KMS-11 (cell line): ENCODE data around the gene ZNF501.

Source experiments
- H2AFZ ChIP-seq: fragments of 200-600 bp; sonication (generic); 2 replicates; pipeline ENCODE4 v1.6.1; 2016; ENCODE audit warnings: antibody characterized with exemption, mixed run types, low read depth
- H3K27ac ChIP-seq: fragments of 200-600 bp; sonication (generic); 2 replicates; pipeline ENCODE4 v1.6.1; 2016; ENCODE audit warnings: mild to moderate bottlenecking, mixed run types
- H3K27me3 ChIP-seq: fragments of 200-600 bp; sonication (generic); 2 replicates; pipeline ENCODE4 v1.6.1; 2017; ENCODE audit warnings: mild to moderate bottlenecking, low read depth, mixed run types, moderate library complexity; ENCODE audit not compliant: insufficient read depth
- H3K36me3 ChIP-seq: fragments of 200-600 bp; sonication (generic); 2 replicates; pipeline ENCODE4 v1.6.1; 2017; ENCODE audit warnings: mild to moderate bottlenecking, mixed run types; ENCODE audit not compliant: insufficient read depth
- H3K4me1 ChIP-seq: fragments of 200-600 bp; sonication (generic); 2 replicates; pipeline ENCODE4 v1.6.1; 2016; ENCODE audit warnings: mild to moderate bottlenecking, low read depth, mixed run types; ENCODE audit not compliant: poor library complexity, severe bottlenecking
- H3K4me2 ChIP-seq: fragments of 200-600 bp; sonication (generic); 2 replicates; pipeline ENCODE4 v1.7.0; 2016; ENCODE audit warnings: mild to moderate bottlenecking, mixed run types
- H3K4me3 ChIP-seq: fragments of 200-600 bp; sonication (generic); IDR thresholded peaks from 2 replicates; pipeline ENCODE4 v1.6.1; 2017; ENCODE audit warnings: low read depth, low read length, mixed read lengths; ENCODE audit not compliant: insufficient read depth
- H3K79me2 ChIP-seq: fragments of 200-600 bp; sonication (generic); 2 replicates; pipeline ENCODE4 v1.6.1; 2016; ENCODE audit warnings: low read depth, mixed run types; ENCODE audit not compliant: insufficient read depth
- H3K9ac ChIP-seq: fragments of 200-600 bp; sonication (generic); 2 replicates; pipeline ENCODE4 v1.6.1; 2016; ENCODE audit warnings: mild to moderate bottlenecking, mixed run types
- H4K20me1 ChIP-seq: fragments of 200-600 bp; sonication (generic); 2 replicates; pipeline ENCODE4 v1.6.1; 2016; ENCODE audit warnings: mild to moderate bottlenecking, mixed run types; ENCODE audit not compliant: insufficient read depth
- CTCF ChIP-seq: fragments of 200-600 bp; sonication (generic); conservative IDR thresholded peaks from 2 replicates; pipeline ENCODE4 v1.6.1; 2017; ENCODE audit warnings: low read depth, mild to moderate bottlenecking, antibody characterized with exemption, low read length, moderate library complexity, mixed read lengths

Gene ZNF501

DNA sequence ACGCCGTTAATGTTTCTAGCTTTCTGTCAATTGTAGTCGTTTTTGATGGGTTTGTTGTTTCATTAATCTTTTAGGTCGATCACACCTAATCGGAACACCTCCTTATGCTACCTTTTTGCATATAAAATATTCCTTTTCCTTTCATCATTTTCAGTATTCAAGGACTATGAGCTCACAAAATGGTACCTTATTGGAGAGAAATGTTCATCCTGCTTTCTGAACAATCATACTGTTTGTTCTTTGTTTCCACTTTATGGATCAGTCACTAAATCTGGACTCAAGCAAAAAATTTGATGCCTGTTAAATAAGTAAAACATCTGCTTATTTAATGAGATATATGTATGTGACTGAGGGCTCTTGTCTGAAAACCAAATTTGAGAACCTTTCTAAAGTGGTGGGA, 33.3 kb downstream of the ZNF501 start:
- Histone ChIP-seq H3K27ac (peak overlapping the region; percentile 78; the same call in 1 of the 2 replicates), H3K4me1 (no peaks in the 10 kb centered on the region), H3K4me3 (no peak overlapping the region), H3K4me2 (peak overlapping the region; percentile 46), H4K20me1 (no peaks in the 10 kb centered on the region), H3K27me3 (no peaks in the 10 kb centered on the region), H3K36me3 (no peaks in the 10 kb centered on the region), H3K9ac (peak overlapping the region; percentile 86), H2AFZ (peak overlapping the region; percentile 59), H3K79me2 (peaks cover 50% of the 10 kb centered on the region)
- no peak for TF ChIP-seq CTCF

DNA sequence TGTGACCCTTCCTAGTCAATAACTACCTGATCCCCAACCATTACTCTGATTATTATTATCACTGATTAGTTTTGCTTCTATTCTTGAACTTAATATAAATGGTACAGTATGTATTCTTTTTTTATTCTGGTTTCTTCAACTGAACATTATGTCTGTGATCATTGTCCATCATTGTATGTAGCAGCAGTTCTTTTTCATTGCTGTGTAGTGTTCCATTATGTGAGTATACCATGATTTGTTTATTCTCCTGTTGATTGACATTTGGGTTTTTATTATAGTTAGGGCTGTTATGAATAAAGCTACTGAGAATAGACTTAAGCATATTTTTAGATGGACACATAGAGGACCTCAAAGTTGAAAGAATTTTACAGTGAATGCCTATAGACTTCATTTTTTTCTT, 34.8 kb downstream of the ZNF501 start:
- no peak overlapping the region for H3K4me2 ChIP-seq
- no peak overlapping the region for H2AFZ ChIP-seq
- TF ChIP-seq CTCF: no peak
- no peaks in the 10 kb centered on the region for H3K36me3 ChIP-seq
- H4K20me1 ChIP-seq: no peaks in the 10 kb centered on the region
- no peaks in the 10 kb centered on the region for H3K27me3 ChIP-seq
- no peak overlapping the region for H3K9ac ChIP-seq
- H3K4me1 ChIP-seq: no peaks in the 10 kb centered on the region
- H3K79me2 ChIP-seq: peaks cover 46% of the 10 kb centered on the region
- H3K4me3 ChIP-seq: no peak overlapping the region
- H3K27ac ChIP-seq: no peak overlapping the region

DNA sequence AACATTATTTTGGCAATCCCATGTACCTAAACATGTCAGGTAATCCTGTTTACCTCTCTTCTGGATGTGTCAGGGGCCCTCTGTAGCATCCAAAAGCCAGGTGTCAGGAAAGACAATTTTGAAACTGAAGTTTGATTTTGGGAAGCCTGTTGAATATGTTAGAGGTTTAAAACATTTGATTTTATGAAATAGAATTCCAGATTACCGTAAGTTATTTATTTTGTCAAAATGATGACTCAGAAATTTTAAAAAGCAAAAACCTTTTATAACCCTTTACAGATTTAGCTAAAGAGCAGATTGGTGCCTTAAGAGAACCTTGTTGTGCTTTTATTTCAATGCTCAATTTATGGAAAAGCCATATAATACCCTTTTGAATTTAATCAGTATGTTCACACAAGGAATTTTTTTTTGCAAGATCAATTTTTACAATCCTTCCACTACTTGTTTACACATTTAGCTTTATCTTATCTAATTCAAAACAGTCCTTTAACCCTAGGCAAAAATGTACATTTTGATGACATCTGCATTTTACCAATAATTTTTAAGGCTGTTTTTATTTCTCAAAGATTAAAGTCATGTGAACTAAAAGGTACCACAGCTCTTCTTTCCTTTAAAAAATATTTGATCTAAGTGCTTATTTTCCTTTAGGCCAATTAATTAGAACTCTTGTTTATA, 42.1 kb downstream of the ZNF501 start:
- Histone ChIP-seq H3K27ac (no peak overlapping the region), H3K4me2 (no peak overlapping the region), H2AFZ (no peak overlapping the region), H3K27me3 (no peaks in the 10 kb centered on the region), H3K9ac (no peak overlapping the region), H3K4me1 (no peaks in the 10 kb centered on the region), H3K4me3 (no peak overlapping the region), H3K36me3 (no peaks in the 10 kb centered on the region), H4K20me1 (no peaks in the 10 kb centered on the region), H3K79me2 (peaks cover 15% of the 10 kb centered on the region; the same call in 1 of the 2 replicates)
- TF ChIP-seq CTCF: no peak

DNA sequence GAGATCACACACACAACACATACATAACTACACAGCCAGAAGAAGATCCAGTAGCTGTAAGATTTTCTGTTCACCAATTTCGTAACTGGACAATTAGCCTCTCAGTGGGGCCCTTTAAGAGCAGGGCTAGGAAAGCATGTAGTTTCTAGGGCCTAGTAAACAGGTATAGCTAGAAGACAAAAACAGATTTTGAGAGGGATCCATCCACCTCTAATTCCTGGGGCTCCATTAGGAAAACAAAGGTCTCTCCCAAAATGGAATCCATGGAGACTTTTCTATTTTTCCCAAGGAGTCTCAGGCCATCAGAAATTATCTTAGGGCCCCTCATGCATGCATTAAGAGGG, 42.6 kb downstream of the ZNF501 start:
- H3K27ac ChIP-seq: no peak overlapping the region
- H4K20me1 ChIP-seq: no peaks in the 10 kb centered on the region
- H3K36me3 ChIP-seq: no peaks in the 10 kb centered on the region
- H2AFZ ChIP-seq: no peak overlapping the region
- no peak overlapping the region for H3K9ac ChIP-seq
- H3K4me3 ChIP-seq: no peak overlapping the region
- peaks cover 15% of the 10 kb centered on the region; the same call in 1 of the 2 replicates for H3K79me2 ChIP-seq
- H3K4me2 ChIP-seq: no peak overlapping the region
- H3K27me3 ChIP-seq: no peaks in the 10 kb centered on the region
- H3K4me1 ChIP-seq: no peaks in the 10 kb centered on the region
- TF ChIP-seq CTCF: no peak
